Naive thymus-derived CD4-positive, alpha-beta T cell (primary cell): Measurements from ENCODE around the gene SNUPN. TPM values are rescaled to one million over a fixed set of nuclear protein-coding genes. Genes with fewer than 3 reads are reported as not detected.
"Not testable (repeated sequence)": the region's sequence is repeated elsewhere in the genome, so short reads cannot be mapped to it uniquely, and the experiment has no call there.

Experiments used
- ATAC-seq: fragments of 150-1000 bp; cut with Tn5 transposase; 2 replicates; pipeline ENCODE4 v1.10.0; 2021; ENCODE audit warnings: mild to moderate bottlenecking, moderate library complexity
- CTCF ChIA-PET: fragments of 350-600 bp; sonication (Branson Sonifier 250); formaldehyde crosslinking; loops from one replicate; lab custom pipeline; 2021; ENCODE audit warnings: antibody characterized with exemption; lab: Charles Lee
- POLR2A ChIA-PET: fragments of 350-600 bp; sonication (Branson Sonifier 250); formaldehyde crosslinking; loops from one replicate; lab custom pipeline; 2021; ENCODE audit warnings: antibody characterized with exemption, inconsistent platforms; lab: Charles Lee
- DNase-seq, 9 donors: peaks; one replicate each; pipeline versions ENCODE4 v3.0.0 to v3.0.0-alpha.2; 2020 to 2022; ENCODE audit warnings: mixed read lengths in 1 of 9
- H3K27ac ChIP-seq: one replicate; pipeline ENCODE4 v1.7.0; 2013; ENCODE audit warnings: mild to moderate bottlenecking, low read depth, low read length, moderate library complexity
- H3K27me3 ChIP-seq, 2 donors: one replicate each; pipeline ENCODE4 v1.7.0; 2013; ENCODE audit warnings: low read length in 2 of 2, mild to moderate bottlenecking in 2 of 2, moderate library complexity in 2 of 2; ENCODE audit not compliant: control insufficient read depth in 2 of 2, insufficient read depth in 2 of 2
- H3K36me3 ChIP-seq, 3 experiments: 1 replicate in 2 of 3; 2 replicates in 1 of 3; pipeline ENCODE4 v1.7.0; 2013; ENCODE audit warnings: low read length in 3 of 3, mild to moderate bottlenecking in 3 of 3, moderate library complexity in 1 of 3; ENCODE audit not compliant: insufficient read depth in 3 of 3, control insufficient read depth in 2 of 3
- H3K4me1 ChIP-seq, 2 donors: one replicate each; pipeline ENCODE4 v1.7.0; 2013; ENCODE audit warnings: low read length in 2 of 2, mild to moderate bottlenecking in 2 of 2, moderate library complexity in 1 of 2; ENCODE audit not compliant: control insufficient read depth in 2 of 2, insufficient read depth in 2 of 2
- H3K4me3 ChIP-seq: 2 replicates; pipeline ENCODE4 v1.7.0; 2013; ENCODE audit warnings: mild to moderate bottlenecking, low read length
- H3K9me3 ChIP-seq, 3 experiments: 1 replicate in 2 of 3; 2 replicates in 1 of 3; pipeline ENCODE4 v1.7.0; 2013; ENCODE audit warnings: low read length in 3 of 3; ENCODE audit not compliant: control insufficient read depth in 2 of 3
- H3K27ac Mint-ChIP-seq, 9 donors: one replicate each; pipeline ENCODE4 v1.8.0; 2020 to 2022; ENCODE audit warnings: mixed read lengths in 9 of 9, mild to moderate bottlenecking in 8 of 9, moderate library complexity in 5 of 9, inconsistent platforms in 2 of 9
- H3K27me3 Mint-ChIP-seq, 5 donors: one replicate each; pipeline ENCODE4 v1.8.0; 2021 to 2022; ENCODE audit warnings: mixed read lengths in 5 of 5, mild to moderate bottlenecking in 1 of 5
- H3K36me3 Mint-ChIP-seq, 5 donors: one replicate each; pipeline ENCODE4 v1.8.0; 2020 to 2022; ENCODE audit warnings: mixed read lengths in 5 of 5, mild to moderate bottlenecking in 3 of 5, inconsistent platforms in 1 of 5
- H3K4me1 Mint-ChIP-seq, 7 donors: one replicate each; pipeline ENCODE4 v1.8.0; 2020 to 2022; ENCODE audit warnings: mixed read lengths in 7 of 7, mild to moderate bottlenecking in 3 of 7, inconsistent platforms in 1 of 7
- H3K4me3 Mint-ChIP-seq, 10 donors: one replicate each; pipeline ENCODE4 v1.8.0; 2020 to 2022; ENCODE audit warnings: mild to moderate bottlenecking in 10 of 10, mixed read lengths in 10 of 10, moderate library complexity in 6 of 10, inconsistent platforms in 2 of 10
- H3K9me3 Mint-ChIP-seq, 11 donors: one replicate each; pipeline ENCODE4 v1.8.0; 2020 to 2022; ENCODE audit warnings: mixed read lengths in 11 of 11, mild to moderate bottlenecking in 4 of 11, inconsistent platforms in 1 of 11, moderate library complexity in 1 of 11
- intact Hi-C, 2 donors: fragments of 100-400 bp; cut with micrococcal nuclease; formaldehyde crosslinking; loops; one replicate each; pipeline ENCODE4 v1.15.1; 2023
- polyA plus RNA-seq, 2 donors: library from polyadenylated mRNA; unstranded; fragments of 300-500 nt; fragmentation: Illumina TruSeq; gene quantifications; one replicate each; pipeline ENCODE4 v1.2.3, GENCODE V29; 2021
- total RNA-seq, 6 experiments: library from RNA in 5 of 6; stranded (reverse) in 5 of 6; gene quantifications; 1 replicate in 5 of 6; 2 replicates in 1 of 6; pipeline ENCODE4 v1.2.3 and lab custom pipeline; 2021 to 2026

Gene SNUPN
- total and polyA plus RNA-seq, 7 experiments from 2014 or later = 16.5 to 51.5 (median 22.6) TPM

GRCh38 chr15:75639709-75640482 is 14.4 kb upstream of the SNUPN start, which contains the start of gene IMP3:
Gene IMP3 (minus strand): TSS chr15:75640224. CDS start chr15:75640168, 56 bp downstream.
- peaks cover 0 to 14% (median 0%) of the 10 kb centered on the region in 3 experiments for H3K36me3 ChIP-seq
- peak within 1 kb of the TSS; percentile 39 to 98 (median 96) for H3K27ac Mint-ChIP-seq
- POLR2A ChIA-PET = interaction anchor here (0.5 to 7.3 kb wide), 27 partner anchors 9 to 865 kb away, joined by 3 to 175 read pairs (median 5); partner anchors contain the start of genes C15orf39, MAN2C1, NEIL1 and PPCDC
- H3K9me3 ChIP-seq = no peaks in the 10 kb centered on the region
- H3K4me3 Mint-ChIP-seq = peak within 1 kb of the TSS; percentile 84 to 98 (median 95)
- no peaks in the 10 kb centered on the region for H3K27me3 Mint-ChIP-seq
- DNase-seq (peak; percentile 75 to 96 (median 93)), ATAC-seq (peak; percentile 95)
- H3K9me3 Mint-ChIP-seq = no peaks in the 10 kb centered on the region
- H3K36me3 Mint-ChIP-seq = peaks cover 0 to 20% (median 3%) of the 10 kb centered on the region in 5 donors
- peak within 1 kb of the TSS; percentile 97 for H3K4me3 ChIP-seq
- H3K27ac ChIP-seq = peak within 1 kb of the TSS; percentile 85
- peaks cover 33 to 49% (median 39%) of the 10 kb centered on the region in 7 donors for H3K4me1 Mint-ChIP-seq
- CTCF ChIA-PET = interaction anchor here (0.6 to 3.8 kb wide), 11 partner anchors 14 to 272 kb away, joined by 3 to 57 read pairs (median 6); partner anchors contain the start of genes MAN2C1, SIN3A and SNUPN
- no peaks in the 10 kb centered on the region for H3K27me3 ChIP-seq
- intact Hi-C loops = loop anchor here (1.0 to 10.0 kb wide), 18 partner anchors 7 to 1782 kb away; partner anchors contain the start of genes MAN2C1 (in 2 of the 2), SNUPN (in 2 of the 2), ARID3B (in 1 of the 2) and C15orf39 (in 1 of the 2)
- peaks cover 23 to 24% of the 10 kb centered on the region in 2 donors for H3K4me1 ChIP-seq

- no peaks in the 10 kb centered on the region for H3K27me3 Mint-ChIP-seq
- intact Hi-C loops = loop anchor here in 1 of 2 donors (1.0 kb wide), 1 partner anchor 8 kb away; the partner anchor contains the start of gene SNX33
- ATAC-seq = no peak
Observed at GRCh38 chr15:75639191-75639708, 13.7 kb upstream of the SNUPN start.

GRCh38 chr15:75637245-75638009 is 11.9 kb upstream of the SNUPN start:
- POLR2A ChIA-PET = interaction anchor here (1.2 to 7.3 kb wide), 4 partner anchors 11 to 183 kb away, joined by 4 to 175 read pairs (median 104); partner anchors contain the start of genes PTPN9, SIN3A and SNUPN
- intact Hi-C loops = no loop called here
- Histone ChIP-seq H3K4me1 (peaks cover 23 to 24% of the 10 kb centered on the region in 2 donors), H3K27ac (peak overlapping the region; percentile 85), H3K9me3 (no peaks in the 10 kb centered on the region), H3K27me3 (no peaks in the 10 kb centered on the region), H3K4me3 (peak overlapping the region; percentile 9), H3K36me3 (peaks cover 0 to 14% (median 0%) of the 10 kb centered on the region in 3 experiments)
- Mint-ChIP-seq H3K36me3 (peaks cover 0 to 20% (median 3%) of the 10 kb centered on the region in 5 donors), H3K27me3 (no peaks in the 10 kb centered on the region), H3K4me1 (peaks cover 32 to 45% (median 39%) of the 10 kb centered on the region in 7 donors), H3K9me3 (no peaks in the 10 kb centered on the region), H3K4me3 (peak overlapping the region; percentile 39 to 98 (median 94)), H3K27ac (peak overlapping the region in 6 of 9 donors; percentile 22 to 98 (median 72))
- no peak for ATAC-seq
- CTCF ChIA-PET = interaction anchor here (2.0 kb wide), 1 partner anchor 129 kb away, joined by 5 read pairs; no protein-coding TSS in a partner anchor
- no peak for DNase-seq

More at GRCh38 chr15:75639191-75639708, 13.7 kb upstream of the SNUPN start:
- ChIA-PET POLR2A (interaction anchor here (0.5 to 7.3 kb wide), 29 partner anchors 9 to 865 kb away, joined by 3 to 175 read pairs (median 4); partner anchors contain the start of genes C15orf39, MAN2C1, NEIL1 and PPCDC), CTCF (interaction anchor here (0.6 to 3.8 kb wide), 9 partner anchors 13 to 272 kb away, joined by 3 to 57 read pairs (median 6); partner anchors contain the start of genes MAN2C1, SIN3A and SNUPN)
- Histone ChIP-seq H3K27ac (peak overlapping the region; percentile 85), H3K4me3 (peak overlapping the region; percentile 97), H3K27me3 (no peaks in the 10 kb centered on the region), H3K9me3 (no peaks in the 10 kb centered on the region), H3K36me3 (peaks cover 0 to 14% (median 0%) of the 10 kb centered on the region in 3 experiments), H3K4me1 (peaks cover 23 to 24% of the 10 kb centered on the region in 2 donors)
- Mint-ChIP-seq H3K27ac (peak overlapping the region; percentile 39 to 98 (median 96)), H3K36me3 (peaks cover 0 to 20% (median 3%) of the 10 kb centered on the region in 5 donors), H3K4me1 (peaks cover 33 to 49% (median 39%) of the 10 kb centered on the region in 7 donors), H3K4me3 (peak overlapping the region; percentile 84 to 98 (median 95)), H3K9me3 (no peaks in the 10 kb centered on the region)
- peak in 2 of 9 donors; percentile 33 to 38 for DNase-seq

- H3K4me1 ChIP-seq = peaks cover 23 to 24% of the 10 kb centered on the region in 2 donors
- no peak overlapping the region for H3K27ac ChIP-seq
- H3K36me3 Mint-ChIP-seq = peaks cover 0 to 20% (median 3%) of the 10 kb centered on the region in 5 donors
- peak overlapping the region in 1 of 9 donors; percentile 10 for H3K27ac Mint-ChIP-seq
- H3K4me3 ChIP-seq = no peak overlapping the region
- ChIA-PET CTCF (no interaction called here), POLR2A (interaction anchor here (0.7 to 7.3 kb wide), 5 partner anchors 9 to 267 kb away, joined by 3 to 175 read pairs (median 4); partner anchors contain the start of genes SIN3A and SNUPN)
- intact Hi-C loops = no loop called here
- H3K27me3 Mint-ChIP-seq = no peaks in the 10 kb centered on the region
- H3K9me3 Mint-ChIP-seq = no peaks in the 10 kb centered on the region
- H3K36me3 ChIP-seq = peaks cover 0 to 14% (median 0%) of the 10 kb centered on the region in 3 experiments
- no peak overlapping the region for H3K4me3 Mint-ChIP-seq
- no peak for DNase-seq
- H3K27me3 ChIP-seq = no peaks in the 10 kb centered on the region
- no peak for ATAC-seq
- H3K9me3 ChIP-seq = no peaks in the 10 kb centered on the region
- H3K4me1 Mint-ChIP-seq = peaks cover 30 to 41% (median 34%) of the 10 kb centered on the region in 7 donors
Observed at GRCh38 chr15:75636026-75636425, 10.5 kb upstream of the SNUPN start.

- POLR2A ChIA-PET = interaction anchor here (1.4 kb wide), 1 partner anchor 180 kb away, joined by 3 read pairs; no protein-coding TSS in a partner anchor
- H3K9me3 ChIP-seq, H3K4me3 ChIP-seq, DNase-seq, H3K27me3 ChIP-seq, CTCF ChIA-PET, H3K27me3 Mint-ChIP-seq, H3K9me3 Mint-ChIP-seq, H3K27ac Mint-ChIP-seq, ATAC-seq, intact Hi-C loops, H3K36me3 ChIP-seq, H3K4me3 Mint-ChIP-seq, H3K27ac ChIP-seq: not testable (repeated sequence)
- Mint-ChIP-seq H3K36me3 (peaks cover 0 to 13% (median 3%) of the 10 kb centered on the region in 5 donors), H3K4me1 (peaks cover 21 to 30% (median 27%) of the 10 kb centered on the region in 7 donors)
- H3K4me1 ChIP-seq = peaks cover 14 to 21% of the 10 kb centered on the region in 2 donors
Observed at GRCh38 chr15:75633922-75634321, 8.4 kb upstream of the SNUPN start.
